DND-41 (cell line): ENCODE measurements around the gene JMJD6.

ENCODE experiments used
- EZH2 ChIP-seq: IDR thresholded peaks from 3 replicates; pipeline ENCODE4 v1.6.1; 2012; ENCODE audit warnings: borderline replicate concordance, low read depth, mild to moderate bottlenecking, moderate library complexity, low read length, inconsistent platforms; ENCODE audit not compliant: severe bottlenecking
- TF ChIP-seq, protein P1 (sequence below): IDR thresholded peaks from 2 replicates; pipeline ENCODE4 v1.5.1; 2012; ENCODE audit warnings: borderline replicate concordance, low read length, moderate library complexity, mild to moderate bottlenecking; ENCODE audit not compliant: poor library complexity, severe bottlenecking; ENCODE audit errors: extremely low read depth

GRCh38 chr17:76670718-76671122, 55.7 kb downstream of the JMJD6 start:
- TF ChIP-seq, protein P1, sequence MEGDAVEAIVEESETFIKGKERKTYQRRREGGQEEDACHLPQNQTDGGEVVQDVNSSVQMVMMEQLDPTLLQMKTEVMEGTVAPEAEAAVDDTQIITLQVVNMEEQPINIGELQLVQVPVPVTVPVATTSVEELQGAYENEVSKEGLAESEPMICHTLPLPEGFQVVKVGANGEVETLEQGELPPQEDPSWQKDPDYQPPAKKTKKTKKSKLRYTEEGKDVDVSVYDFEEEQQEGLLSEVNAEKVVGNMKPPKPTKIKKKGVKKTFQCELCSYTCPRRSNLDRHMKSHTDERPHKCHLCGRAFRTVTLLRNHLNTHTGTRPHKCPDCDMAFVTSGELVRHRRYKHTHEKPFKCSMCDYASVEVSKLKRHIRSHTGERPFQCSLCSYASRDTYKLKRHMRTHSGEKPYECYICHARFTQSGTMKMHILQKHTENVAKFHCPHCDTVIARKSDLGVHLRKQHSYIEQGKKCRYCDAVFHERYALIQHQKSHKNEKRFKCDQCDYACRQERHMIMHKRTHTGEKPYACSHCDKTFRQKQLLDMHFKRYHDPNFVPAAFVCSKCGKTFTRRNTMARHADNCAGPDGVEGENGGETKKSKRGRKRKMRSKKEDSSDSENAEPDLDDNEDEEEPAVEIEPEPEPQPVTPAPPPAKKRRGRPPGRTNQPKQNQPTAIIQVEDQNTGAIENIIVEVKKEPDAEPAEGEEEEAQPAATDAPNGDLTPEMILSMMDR, result no peak
- TF ChIP-seq EZH2, result no peak
